CD4-positive, alpha-beta T cell (primary cell): ENCODE measurements around the gene PIN1. TPM values are rescaled to one million over a fixed set of nuclear protein-coding genes. Genes with fewer than 3 reads are reported as not detected.

Experiments used
- ATAC-seq: fragments of 200-7000 bp; cut with Tn5 transposase; one replicate; pipeline ENCODE4 v1.10.0; 2022; ENCODE audit warnings: mild to moderate bottlenecking; ENCODE audit not compliant: poor library complexity
- CTCF ChIA-PET: fragments of 350-600 bp; sonication (Branson Sonifier 250); formaldehyde crosslinking; loops from one replicate; lab custom pipeline; 2021; ENCODE audit warnings: antibody characterized with exemption, inconsistent platforms; lab: Charles Lee
- POLR2A ChIA-PET: fragments of 350-600 bp; sonication (Branson Sonifier 250); formaldehyde crosslinking; loops from one replicate; lab custom pipeline; 2021; ENCODE audit warnings: antibody characterized with exemption, inconsistent platforms; lab: Charles Lee
- DNase-seq, 14 experiments: peaks; one replicate each; pipeline ENCODE4 v3.0.0-alpha.2; 2013 to 2020; ENCODE audit warnings: mixed read lengths in 2 of 14
- H3K27ac ChIP-seq, 2 donors: one replicate each; pipeline versions ENCODE4 v1.5.1 to v1.7.0; 2013; ENCODE audit warnings: low read length in 2 of 2, low read depth in 1 of 2, mild to moderate bottlenecking in 1 of 2
- H3K27me3 ChIP-seq, 2 experiments: 1 replicate in 1 of 2; 2 replicates in 1 of 2; pipeline versions ENCODE4 v1.6.1 to v1.7.0; 2013; ENCODE audit warnings: low read length in 2 of 2, control low read depth in 1 of 2, mild to moderate bottlenecking in 1 of 2, moderate library complexity in 1 of 2; ENCODE audit not compliant: insufficient read depth in 2 of 2, control insufficient read depth in 1 of 2
- H3K36me3 ChIP-seq: one replicate; pipeline ENCODE4 v1.6.1; 2013; ENCODE audit warnings: low read length, control low read depth; ENCODE audit not compliant: insufficient read depth
- H3K4me1 ChIP-seq: one replicate; pipeline ENCODE4 v1.6.1; 2013; ENCODE audit warnings: low read length, control low read depth; ENCODE audit not compliant: insufficient read depth
- H3K4me3 ChIP-seq: one replicate; pipeline ENCODE4 v1.5.1; 2013; ENCODE audit warnings: mild to moderate bottlenecking, low read length, moderate library complexity
- H3K9me3 ChIP-seq, 2 experiments: 1 replicate in 1 of 2; 2 replicates in 1 of 2; pipeline versions ENCODE4 v1.6.1 to v1.7.0; 2013; ENCODE audit warnings: low read length in 2 of 2, mild to moderate bottlenecking in 2 of 2, control low read depth in 1 of 2, moderate library complexity in 1 of 2; ENCODE audit not compliant: control insufficient read depth in 1 of 2, insufficient read depth in 1 of 2
- H3K27ac Mint-ChIP-seq: one replicate; pipeline ENCODE4 v1.8.0; 2020; ENCODE audit warnings: mixed read lengths
- H3K27me3 Mint-ChIP-seq: one replicate; pipeline ENCODE4 v1.8.0; 2021; ENCODE audit warnings: mixed read lengths
- H3K36me3 Mint-ChIP-seq: one replicate; pipeline ENCODE4 v1.8.0; 2021; ENCODE audit warnings: low read depth, mixed read lengths
- H3K4me1 Mint-ChIP-seq: one replicate; pipeline ENCODE4 v1.8.0; 2021; ENCODE audit warnings: low read depth, mixed read lengths
- H3K4me3 Mint-ChIP-seq: one replicate; pipeline ENCODE4 v1.8.0; 2020; ENCODE audit warnings: mild to moderate bottlenecking, mixed read lengths
- H3K9me3 Mint-ChIP-seq: one replicate; pipeline ENCODE4 v1.8.0; 2020; ENCODE audit warnings: mixed read lengths
- CTCF ChIP-seq: fragments of 200-600 bp; IDR thresholded peaks from one replicate; pipeline ENCODE4 v1.8.0; 2022; ENCODE audit warnings: antibody characterized with exemption, mild to moderate bottlenecking
- intact Hi-C, 2 experiments: fragments of 100-400 bp; cut with DNase I in 1 of 2; cut with micrococcal nuclease in 1 of 2; formaldehyde crosslinking; loops; one replicate each; pipeline versions ENCODE4 v1.15.1 to v1.9.0; 2023 to 2025; cut with DNase I, micrococcal nuclease
- total RNA-seq, 174 experiments: library from RNA in 2 of 174; stranded (reverse) in 2 of 174; gene quantifications; one replicate each; pipeline ENCODE4 v1.2.3 and lab custom pipeline; 2021 to 2026

Gene PIN1
- total RNA-seq, 2 experiments from 2014 or later = 33.2 to 35.3 TPM

- Histone ChIP-seq H3K9me3 (no peaks in the 10 kb centered on the region), H3K4me1 (peaks cover 35% of the 10 kb centered on the region), H3K27me3 (no peaks in the 10 kb centered on the region), H3K4me3 (no peak overlapping the region), H3K27ac (no peak overlapping the region), H3K36me3 (peaks cover 5% of the 10 kb centered on the region)
- Mint-ChIP-seq H3K9me3 (no peaks in the 10 kb centered on the region), H3K27ac (no peak overlapping the region), H3K36me3 (peaks cover 19% of the 10 kb centered on the region), H3K4me1 (peaks cover 38% of the 10 kb centered on the region), H3K4me3 (peak overlapping the region; percentile 48), H3K27me3 (no peaks in the 10 kb centered on the region)
- ATAC-seq = no peak
- POLR2A ChIA-PET = no interaction called here
- intact Hi-C loops = no loop called here
- no peak for DNase-seq
- TF ChIP-seq CTCF = no peak
- CTCF ChIA-PET = no interaction called here
These were observed 11.3 kb upstream of the PIN1 start for GRCh38 chr19:9823816-9824215.

GRCh38 chr19:9827289-9828238 lies 7.6 kb upstream of the PIN1 start, which contains the start of gene UBL5:
UBL5 (plus strand) TSS chr19:9827918; CDS start chr19:9828338, 420 bp downstream.
- peak within 1 kb of the TSS; percentile 100 for H3K4me3 Mint-ChIP-seq
- H3K4me1 ChIP-seq = peaks cover 32% of the 10 kb centered on the region

More at GRCh38 chr19:9827289-9828238, 7.6 kb upstream of the PIN1 start, which contains the start of gene UBL5:
- intact Hi-C loops = loop anchor here in 1 of 2 experiments (1.0 kb wide), 1 partner anchor 8 kb away; the partner anchor contains the start of gene FBXL12
- Mint-ChIP-seq H3K27ac (peak within 1 kb of the TSS; percentile 90), H3K36me3 (peaks cover 24% of the 10 kb centered on the region), H3K4me1 (peaks cover 33% of the 10 kb centered on the region), H3K9me3 (no peaks in the 10 kb centered on the region), H3K27me3 (no peaks in the 10 kb centered on the region)
- Histone ChIP-seq H3K27ac (peak within 1 kb of the TSS; percentile 44 to 77), H3K27me3 (no peaks in the 10 kb centered on the region), H3K36me3 (peaks cover 23% of the 10 kb centered on the region), H3K9me3 (no peaks in the 10 kb centered on the region), H3K4me3 (peak within 1 kb of the TSS; percentile 98)
- ChIA-PET CTCF (no interaction called here), POLR2A (interaction anchor here (0.7 to 2.8 kb wide), 9 partner anchors 9 to 59 kb away, joined by 3 to 23 read pairs (median 4); partner anchors contain the start of genes FBXL12 and ZNF846)
- peak; percentile 97 for ATAC-seq
- no peak for TF ChIP-seq CTCF
- peak; percentile 81 to 95 (median 87) for DNase-seq
